GM19397 (cell line): ENCODE data around the gene SPINK14.

Source experiments
- ATAC-seq: cut with Tn5 transposase; IDR thresholded peaks from one replicate; pipeline ENCODE4 v1.9.1; 2021; ENCODE audit warnings: mild to moderate bottlenecking, moderate library complexity; ENCODE audit not compliant: unreplicated experiment

The SPINK14 gene, protein sequence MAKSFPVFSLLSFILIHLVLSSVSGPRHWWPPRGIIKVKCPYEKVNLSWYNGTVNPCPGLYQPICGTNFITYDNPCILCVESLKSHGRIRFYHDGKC

DNA sequence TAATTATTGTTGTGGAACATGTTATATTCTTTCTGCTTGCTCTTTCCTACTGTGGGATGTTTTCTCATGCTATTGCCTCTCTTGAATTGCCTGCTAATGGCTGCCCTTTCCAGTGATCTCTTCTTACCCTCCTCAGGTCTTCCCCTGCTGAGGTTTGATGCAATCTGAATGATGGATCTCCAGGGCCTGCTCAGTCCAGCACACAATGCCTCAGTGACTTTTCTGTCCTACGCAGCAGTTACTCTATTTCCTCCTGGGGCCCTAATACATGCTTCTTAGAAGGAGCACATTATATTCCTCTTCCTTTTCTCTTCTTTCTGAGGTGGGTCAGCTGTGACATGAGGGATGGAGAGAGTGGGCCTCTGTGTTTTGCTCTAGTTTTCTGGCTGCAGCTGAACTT is at the start of gene SPINK14:
Gene SPINK14 (plus strand): TSS at position 301 of the 400 bp plus-strand sequence. CDS start 1,187 bp downstream, outside the sequence.
- no peak for ATAC-seq

- no peak for ATAC-seq
These were observed 48.0 kb upstream of the SPINK14 start for GRCh38 chr5:148120317-148120716.

- no peak for ATAC-seq
These were observed 42.7 kb upstream of the SPINK14 start for GRCh38 chr5:148125641-148126040.

DNA sequence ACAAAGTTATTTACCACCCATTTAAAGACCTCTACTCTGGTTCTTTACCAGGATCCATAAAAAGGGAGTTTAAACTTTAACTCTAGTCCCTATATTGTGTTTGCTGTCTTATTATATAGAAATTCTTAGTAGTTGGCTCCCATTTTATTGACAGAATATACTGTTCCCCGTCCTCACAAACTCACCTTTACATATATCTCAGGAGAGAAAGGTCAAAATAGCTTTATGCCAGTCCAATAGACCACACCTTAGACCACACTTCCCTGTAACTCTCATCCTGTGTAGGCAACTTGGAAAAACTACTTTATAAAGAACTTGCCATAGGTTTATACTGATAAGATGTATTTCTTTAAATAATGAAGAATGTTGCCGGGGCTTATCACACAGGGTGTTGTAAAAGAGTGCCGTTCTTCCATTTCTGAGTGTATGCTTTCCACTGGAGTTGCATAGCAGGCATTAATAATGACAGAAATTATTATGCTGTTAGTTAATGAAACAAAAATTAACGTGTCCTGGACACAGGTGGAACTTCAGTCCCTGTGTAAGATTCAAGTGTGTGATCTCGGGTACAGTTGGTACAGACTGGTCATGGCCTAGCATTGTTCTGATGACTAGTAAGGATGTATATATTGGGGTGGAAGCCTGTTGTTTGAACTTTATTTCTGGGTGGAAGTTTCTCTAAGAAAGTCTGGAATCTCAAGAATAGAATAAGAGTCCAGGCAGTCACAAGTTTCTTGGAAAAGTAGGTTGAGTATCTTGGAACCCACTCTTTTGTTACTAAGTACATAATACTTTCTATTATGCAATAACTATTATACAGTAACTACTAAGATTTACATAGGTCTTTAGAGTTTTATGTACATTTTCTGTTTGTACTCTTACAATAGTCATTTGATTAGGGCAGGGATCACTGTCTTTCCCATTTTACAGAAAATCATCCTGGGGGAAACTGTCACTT is 33.0 kb upstream of the SPINK14 start:
- ATAC-seq = no peak

- no peak for ATAC-seq
These were observed 27.5 kb upstream of the SPINK14 start for GRCh38 chr5:148140846-148141245.

DNA sequence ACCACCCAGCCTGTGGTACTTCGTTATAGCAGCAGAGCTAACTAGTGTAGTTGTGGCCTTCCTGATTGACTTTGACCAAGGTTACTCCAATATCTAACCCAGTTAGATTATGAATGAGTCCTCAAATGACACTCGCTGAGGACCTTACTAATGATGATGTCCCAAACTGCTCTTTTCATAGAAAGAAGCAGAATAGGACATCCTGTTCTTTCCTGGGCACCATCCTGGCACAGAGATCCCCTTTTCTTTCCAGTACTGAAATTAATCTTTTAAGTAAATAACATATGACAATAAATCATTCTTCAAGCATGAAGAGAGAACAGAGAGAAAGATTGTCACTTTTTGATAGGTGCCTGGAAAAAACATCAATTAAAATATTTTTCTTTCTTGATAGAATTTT is 26.7 kb upstream of the SPINK14 start:
- no peak for ATAC-seq

DNA sequence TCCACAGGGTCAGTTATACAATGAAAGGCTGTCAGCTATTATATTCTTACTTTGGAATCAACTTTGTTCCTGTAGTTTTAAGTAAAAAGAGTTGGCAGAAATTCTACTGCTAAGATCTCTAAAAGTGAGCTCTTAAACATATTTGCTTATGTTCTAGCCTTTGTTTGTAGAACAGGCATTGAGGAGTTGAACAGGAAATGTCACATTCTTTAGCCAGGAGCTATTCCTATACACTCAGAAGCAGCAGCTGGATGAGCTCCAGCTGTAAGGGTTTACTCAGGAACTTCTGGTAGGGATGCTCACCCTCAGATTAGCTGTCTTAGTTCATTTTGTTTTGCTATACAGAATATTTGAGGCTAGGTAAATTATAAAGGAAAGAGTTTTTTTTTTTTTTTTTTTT is 22.4 kb upstream of the SPINK14 start:
- ATAC-seq = no peak

- no peak for ATAC-seq
These were observed 21.9 kb upstream of the SPINK14 start for GRCh38 chr5:148146487-148146886.

DNA sequence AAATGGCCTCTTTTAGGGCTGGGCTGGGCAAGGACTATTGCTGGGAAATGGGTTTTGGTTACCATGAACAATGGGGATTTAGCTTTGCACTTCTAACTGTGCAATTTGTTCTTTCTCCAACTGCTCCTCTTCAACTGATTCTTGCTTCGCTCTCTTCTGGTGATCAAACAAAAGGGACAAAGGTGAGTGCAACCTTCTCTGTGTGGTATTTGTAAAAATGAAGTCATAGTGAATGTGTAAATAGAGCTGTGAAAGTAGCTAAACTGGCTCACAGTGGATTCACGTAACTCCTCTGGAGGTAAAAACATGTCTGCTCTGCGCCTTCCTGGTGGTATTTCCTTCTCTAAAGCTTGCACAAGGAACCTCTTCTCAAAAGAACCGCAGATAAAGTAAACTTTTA is 20.9 kb upstream of the SPINK14 start:
- no peak for ATAC-seq

- no peak for ATAC-seq
These were observed 16.5 kb upstream of the SPINK14 start for GRCh38 chr5:148151872-148152271.

DNA sequence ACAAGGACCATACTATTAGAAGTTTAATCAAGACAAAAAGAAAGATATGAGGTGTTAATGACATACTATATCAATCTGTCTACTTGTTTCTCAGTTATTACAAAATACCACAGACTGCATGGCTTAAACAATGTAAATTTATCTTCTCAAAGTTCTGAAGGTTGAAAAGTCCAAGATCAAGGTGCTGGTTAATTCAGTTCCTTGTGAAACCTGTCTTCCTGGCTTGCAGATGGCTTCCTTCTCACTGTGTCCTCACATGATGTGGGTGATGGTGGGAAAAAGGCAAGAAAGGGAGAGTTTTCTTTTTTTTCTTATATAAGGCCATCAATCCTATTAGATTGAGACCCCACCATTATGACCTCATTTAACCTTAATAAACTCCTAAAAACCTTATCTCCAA is 15.6 kb upstream of the SPINK14 start:
- no peak for ATAC-seq

- no peak for ATAC-seq
These were observed 11.7 kb upstream of the SPINK14 start for GRCh38 chr5:148156609-148157008.

DNA sequence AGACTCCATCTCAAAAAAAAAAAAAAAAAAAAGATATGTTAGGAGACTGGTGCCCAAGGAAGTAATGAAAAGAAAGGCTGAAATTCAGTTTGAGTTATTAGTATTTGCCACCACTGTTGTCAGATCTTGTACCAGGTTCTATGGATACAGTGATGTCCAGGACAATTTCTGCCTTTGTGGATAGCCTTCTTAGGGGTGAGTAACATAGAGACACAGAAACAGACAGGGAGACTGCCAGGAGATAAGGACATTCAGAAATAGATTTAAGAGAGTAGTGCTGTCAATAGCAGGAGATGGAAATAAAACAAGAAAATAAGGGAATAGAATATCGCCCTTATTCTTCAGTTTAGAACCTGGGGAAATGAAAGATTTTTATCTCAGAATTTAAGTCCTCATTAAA is 6.3 kb upstream of the SPINK14 start:
- ATAC-seq = no peak

DNA sequence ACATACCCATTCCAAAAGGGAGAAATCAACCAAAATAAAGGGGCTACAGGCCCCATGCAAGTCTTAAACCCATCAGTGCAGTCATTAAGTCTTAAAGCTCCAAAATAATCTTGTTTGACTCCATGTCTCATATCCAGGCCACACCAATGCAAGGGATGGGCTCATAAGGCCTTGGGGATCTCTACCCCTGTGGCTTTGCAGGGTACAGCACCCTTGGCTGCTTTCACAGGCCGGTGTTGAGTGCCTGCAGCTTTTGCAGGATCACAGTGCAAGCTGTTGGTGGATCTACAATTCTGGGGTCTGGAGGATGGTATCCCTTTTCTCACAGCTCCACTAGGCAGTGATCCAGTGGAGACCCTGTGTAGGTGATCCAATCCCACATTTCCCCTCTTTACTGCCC is 5.0 kb upstream of the SPINK14 start:
- no peak for ATAC-seq

GRCh38 chr5:148166550-148167283 is 1.6 kb upstream of the SPINK14 start:
- ATAC-seq = no peak

- ATAC-seq = no peak
These were observed 4.0 kb downstream of the SPINK14 start for GRCh38 chr5:148172377-148172776.

DNA sequence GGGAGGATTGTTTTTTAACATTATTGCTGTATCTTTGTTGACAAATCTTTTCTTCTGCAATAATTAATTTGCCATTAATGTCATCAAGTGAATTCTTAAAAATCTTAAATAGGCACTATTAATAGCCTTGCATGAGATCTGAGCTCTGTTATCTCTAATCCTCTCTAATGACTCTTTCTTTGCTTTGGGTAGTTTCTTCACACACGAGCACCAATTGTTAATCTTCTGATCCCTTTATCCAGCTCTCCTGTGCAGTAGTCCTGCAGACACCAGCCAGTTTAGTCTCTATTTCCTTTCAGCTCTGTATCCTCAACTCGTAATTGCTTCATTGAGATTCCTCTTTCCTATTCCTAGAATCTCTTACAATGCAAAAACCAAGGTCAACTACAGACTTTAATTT is 8.1 kb downstream of the SPINK14 start:
- no peak for ATAC-seq

GRCh38 chr5:148177207-148177606 is 8.9 kb downstream of the SPINK14 start:
- no peak for ATAC-seq

GRCh38 chr5:148179234-148179824 is 11.0 kb downstream of the SPINK14 start:
- no peak for ATAC-seq

DNA sequence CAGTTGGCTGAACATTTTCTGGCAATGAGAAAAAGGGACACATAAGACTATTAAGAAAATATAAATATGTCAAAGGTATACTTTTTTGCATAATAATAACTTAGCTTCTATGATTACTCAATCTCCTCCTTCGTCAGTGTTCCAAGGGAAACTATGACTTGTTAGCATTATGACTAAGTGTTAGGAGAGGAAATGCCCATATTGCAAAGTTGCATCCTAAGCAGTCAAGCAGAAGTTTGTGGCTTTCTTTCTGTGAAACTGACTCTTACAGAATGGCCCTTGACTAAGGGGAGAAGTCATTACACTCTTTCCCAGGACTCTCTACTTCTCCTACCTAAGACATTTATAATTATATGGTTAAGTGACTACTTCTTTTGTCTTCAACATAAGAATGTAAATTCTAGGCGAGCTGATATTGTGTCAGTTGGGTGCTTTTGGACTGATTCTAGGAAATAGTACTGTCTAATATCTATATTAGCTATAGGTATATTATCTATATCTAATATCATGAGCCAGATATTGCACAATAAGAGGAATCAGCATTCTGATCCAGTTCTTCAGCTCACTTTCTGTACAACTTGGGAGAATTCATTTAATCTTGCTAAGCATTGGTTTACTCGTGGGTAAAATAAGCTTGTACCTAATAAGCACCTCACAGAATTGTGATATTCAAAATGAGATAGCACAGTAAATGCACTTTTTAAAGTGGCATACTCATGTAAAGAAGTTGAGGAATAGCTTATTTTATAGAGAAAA is 18.1 kb downstream of the SPINK14 start:
- no peak for ATAC-seq

- no peak for ATAC-seq
These were observed 22.7 kb downstream of the SPINK14 start for GRCh38 chr5:148191010-148191409.
